RPMI7951 (cell line): ENCODE measurements around the gene GSTO2. TPM values are rescaled to one million over a fixed set of nuclear protein-coding genes. Genes with fewer than 3 reads are reported as not detected.

Experiments
- DNase-seq: peaks from one replicate; pipeline ENCODE4 v3.0.0-alpha.2; 2012; ENCODE audit warnings: low read depth
- total RNA-seq: library from RNA; depleted of rRNA; stranded (reverse); fragments of >200 nt; shearing (Covaris generic); gene quantifications from 2 replicates; pipeline ENCODE4 v1.2.3, GENCODE V29; 2014

Gene GSTO2
- total RNA-seq, 1 experiment from 2014 or later, result 2.3 TPM

DNA sequence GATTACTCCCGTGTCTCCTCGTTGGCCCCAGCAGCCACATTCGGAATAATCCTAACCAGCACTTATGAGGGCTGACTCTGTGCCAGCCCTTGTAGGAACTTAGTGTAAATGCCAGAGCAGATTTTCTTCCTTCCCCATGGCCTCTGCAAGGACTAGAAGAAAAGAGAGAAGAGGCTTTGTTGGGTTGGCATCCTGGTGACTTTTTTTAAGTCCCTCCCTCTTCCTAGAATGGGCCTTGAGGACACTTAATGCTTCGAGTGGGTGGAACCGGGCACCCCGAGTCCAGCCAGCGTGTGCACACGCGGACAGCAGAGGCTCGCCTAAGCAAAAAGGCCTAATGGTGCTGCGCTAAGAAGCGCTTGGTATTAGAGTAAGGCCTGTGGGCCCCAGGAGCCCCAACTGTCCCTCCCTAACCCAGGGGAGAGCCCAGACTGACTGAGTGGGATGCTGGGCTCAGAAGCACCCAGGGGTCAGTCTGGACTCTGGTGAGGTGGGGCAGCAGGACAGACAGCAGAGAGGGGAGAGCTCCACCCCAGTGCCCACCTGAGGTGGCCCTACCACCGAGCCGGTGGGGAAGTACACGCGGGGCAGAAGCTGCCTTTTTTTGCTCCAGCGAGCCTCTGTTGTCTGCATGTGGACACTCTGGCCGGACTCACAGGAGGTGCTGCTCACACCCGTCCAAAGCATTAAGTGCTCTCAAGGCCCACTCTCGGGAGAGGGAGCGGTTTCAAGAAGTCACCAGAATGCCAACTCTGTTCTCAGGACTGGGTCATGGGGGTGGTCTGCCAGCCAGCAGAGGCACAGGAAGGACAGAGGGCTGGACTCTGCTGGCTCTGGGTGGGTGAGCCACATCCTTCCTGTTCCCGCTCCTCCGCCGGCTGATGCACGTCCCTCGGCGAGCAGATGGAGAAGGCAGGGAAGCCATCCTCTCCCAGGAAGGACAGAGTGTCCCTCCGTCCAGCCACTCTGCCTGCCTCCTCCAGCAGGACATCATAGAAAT lies 56.8 kb downstream of the GSTO2 start:
- no peak for DNase-seq

GRCh38 chr10:104326991-104327610 lies 58.1 kb downstream of the GSTO2 start:
- DNase-seq, result no peak

- DNase-seq, result peak; percentile 93
These were observed 59.0 kb downstream of the GSTO2 start for GRCh38 chr10:104327745-104328645.

DNA sequence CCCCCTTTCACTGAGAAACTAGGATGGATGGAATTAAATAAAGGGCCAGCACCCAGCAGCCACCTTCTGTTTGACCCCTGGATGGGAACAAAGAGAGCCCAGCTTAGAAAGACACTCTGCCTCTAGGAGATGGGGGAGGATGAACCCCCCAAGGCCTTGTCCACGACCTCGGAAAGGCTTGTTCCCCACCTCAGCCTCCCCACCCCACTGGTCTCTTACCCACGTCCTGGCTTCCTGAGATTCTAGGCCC lies 59.6 kb downstream of the GSTO2 start:
- no peak for DNase-seq

DNA sequence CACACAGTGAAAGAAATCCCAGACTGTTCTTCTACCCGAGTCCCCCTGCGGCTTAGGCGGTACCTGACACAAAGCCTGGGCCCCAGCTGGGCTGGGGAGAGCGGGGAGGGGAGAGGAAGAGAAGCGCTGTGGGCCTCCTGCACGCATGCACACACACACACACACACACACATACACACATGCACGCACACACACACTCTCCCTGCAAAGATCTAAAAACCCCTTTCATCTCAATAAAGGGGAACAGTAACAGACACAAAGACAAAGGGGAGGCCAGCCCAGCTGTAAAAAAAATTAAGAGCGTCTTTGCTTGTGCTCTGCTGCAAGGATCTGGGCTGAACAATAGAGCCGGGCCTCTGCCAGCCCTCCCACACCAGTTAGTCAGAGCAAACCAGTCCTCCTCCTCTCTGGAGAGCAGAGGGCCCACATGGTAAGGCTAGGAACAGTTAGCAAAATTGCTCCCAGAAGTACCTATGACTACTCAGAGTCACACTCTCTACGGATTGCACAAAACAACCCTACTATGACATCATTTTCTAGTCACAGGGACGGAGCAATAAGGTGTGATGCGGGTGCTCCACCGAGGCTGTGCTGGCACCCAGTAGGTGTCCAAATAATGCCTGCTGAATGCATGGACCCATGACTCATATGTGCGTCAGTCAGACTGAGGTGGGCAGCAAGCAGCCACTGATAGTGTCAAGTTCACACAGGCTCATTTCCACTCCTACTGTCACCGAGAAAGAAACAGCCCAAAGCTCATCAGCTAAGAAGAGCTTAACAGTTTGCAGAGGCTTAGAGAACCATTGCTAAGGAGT lies 60.1 kb downstream of the GSTO2 start:
- peak; percentile 89 for DNase-seq

- DNase-seq, result peak; percentile 92
These were observed 60.8 kb downstream of the GSTO2 start for GRCh38 chr10:104329735-104330134.

DNA sequence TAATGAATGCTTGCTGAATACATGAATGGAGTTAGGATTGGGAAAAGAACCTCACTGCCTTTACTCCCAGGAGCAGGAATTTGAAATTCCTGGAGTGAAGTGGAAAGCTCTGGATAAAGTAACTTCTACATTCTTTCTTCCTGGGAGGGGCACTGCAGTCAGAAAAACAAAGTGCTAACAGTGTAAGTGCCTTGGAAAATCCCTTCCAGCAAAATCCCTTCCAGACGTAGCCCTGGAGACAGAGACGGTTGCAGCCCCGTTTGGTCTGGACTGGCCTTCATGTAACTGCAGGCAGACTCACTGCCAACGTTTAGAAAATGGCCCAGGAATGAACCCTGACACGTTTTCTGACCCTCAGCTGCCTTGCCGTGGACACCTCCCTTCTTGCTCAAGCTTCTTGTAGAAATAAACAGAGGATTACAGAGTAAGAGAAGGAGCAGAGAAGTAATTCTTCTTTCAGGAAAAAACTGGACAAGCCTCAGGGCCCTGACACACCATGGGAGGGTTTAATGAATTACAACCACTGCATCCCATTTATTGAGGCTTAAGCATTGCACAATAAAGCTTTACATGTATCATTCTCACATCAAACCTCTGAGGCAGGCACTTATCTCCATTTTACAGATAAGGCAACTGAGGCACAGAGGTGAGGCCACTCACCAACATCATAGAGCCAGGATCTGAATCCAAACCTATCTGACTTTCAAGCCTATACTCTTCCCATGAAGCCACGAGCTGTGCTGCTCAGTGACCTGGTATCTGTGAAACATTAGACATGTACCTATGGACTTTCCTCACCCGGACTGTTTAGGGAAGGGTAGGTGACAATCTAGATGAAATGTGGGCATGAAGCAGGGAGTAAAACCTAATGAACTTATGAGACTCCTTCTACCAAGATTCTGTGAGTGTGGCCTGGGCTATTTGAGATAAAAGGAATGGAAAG lies 61.5 kb downstream of the GSTO2 start:
- DNase-seq, result peak; percentile 80

- DNase-seq, result peak; percentile 78
These were observed 62.3 kb downstream of the GSTO2 start for GRCh38 chr10:104331208-104331838.

GRCh38 chr10:104332243-104333031 lies 63.5 kb downstream of the GSTO2 start:
- DNase-seq, result no peak

GRCh38 chr10:104333032-104333727 lies 64.2 kb downstream of the GSTO2 start:
- DNase-seq, result no peak

DNA sequence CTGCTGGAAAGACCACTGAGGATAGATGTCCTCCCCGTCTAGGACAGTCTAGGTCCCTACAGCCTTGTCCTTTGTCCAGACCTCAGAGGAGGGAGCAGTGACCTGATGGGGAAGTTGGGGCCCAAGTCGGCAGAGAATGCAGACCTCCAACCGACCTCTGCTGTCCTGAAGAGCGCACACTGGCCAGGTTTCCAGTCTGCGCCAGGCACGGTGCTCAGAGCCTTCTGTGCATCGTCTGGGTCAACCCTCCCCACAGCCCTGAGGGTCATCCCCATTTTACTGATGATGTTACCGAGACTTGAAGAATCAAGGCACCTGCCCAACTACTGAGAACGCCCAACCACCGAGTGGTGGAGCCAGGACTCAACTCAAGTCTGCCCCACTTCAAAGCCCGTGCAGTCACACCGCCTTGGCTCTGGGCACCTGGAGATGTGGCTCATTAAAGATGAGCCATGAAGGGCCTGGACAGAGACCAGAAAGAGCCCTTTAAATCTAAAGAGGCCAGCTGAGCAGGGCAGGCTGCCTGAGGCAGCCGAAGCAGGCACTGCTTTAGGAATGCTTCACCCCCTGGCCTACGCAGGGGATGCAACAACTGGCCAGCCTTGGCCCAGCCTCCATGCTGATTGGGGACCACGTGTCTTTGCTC lies 64.9 kb downstream of the GSTO2 start:
- DNase-seq, result no peak

DNA sequence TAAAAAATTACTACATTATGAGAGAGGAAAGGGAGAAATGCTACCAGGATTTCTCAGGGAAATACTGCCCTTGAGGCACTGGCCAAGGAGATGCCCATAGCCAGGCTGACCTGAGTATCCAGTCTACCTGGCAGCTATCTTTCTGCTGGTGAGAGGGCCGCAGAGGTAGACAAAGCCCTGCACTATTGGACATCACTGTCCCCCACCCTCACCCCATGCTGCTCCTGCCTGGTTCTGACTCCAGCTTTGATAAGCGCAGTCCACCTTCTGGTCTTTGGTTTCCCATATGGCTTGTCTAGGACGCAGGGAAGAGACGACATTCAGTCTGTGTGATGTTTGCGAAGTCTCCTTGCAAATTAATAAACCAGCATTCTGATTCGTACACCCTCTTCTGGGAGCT lies 65.6 kb downstream of the GSTO2 start:
- DNase-seq, result no peak

DNA sequence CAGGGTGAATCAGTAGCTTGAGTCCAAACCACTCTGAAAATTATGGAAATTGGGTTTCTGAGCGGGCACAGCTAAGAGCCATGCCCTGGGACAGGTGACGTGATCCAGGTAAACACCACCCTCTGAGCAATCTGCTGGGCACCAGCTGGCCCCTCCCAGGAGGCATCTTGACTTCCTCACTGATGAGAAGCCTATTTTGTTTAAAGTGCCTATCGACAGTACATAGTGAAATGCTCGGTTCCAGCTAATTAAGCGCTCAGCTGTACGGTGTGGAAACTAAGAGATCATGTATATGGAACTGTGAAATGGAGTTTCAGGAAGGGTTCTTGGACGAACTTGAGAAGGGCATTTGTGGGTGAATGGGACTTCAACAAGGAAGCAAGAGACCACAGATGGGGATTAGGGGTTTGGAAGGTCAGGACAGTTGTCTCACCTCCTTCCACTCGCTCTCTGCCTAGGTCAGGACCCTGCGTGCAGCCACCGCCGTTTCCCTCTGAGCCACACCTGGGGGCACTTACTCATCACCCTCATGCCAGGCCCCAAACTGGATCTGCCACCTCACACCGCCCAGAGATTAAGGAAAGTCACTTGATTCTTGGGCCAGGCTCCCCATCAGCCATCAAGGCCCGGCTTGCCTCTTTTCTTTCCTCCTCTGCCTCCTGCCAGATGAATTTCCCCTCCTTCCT lies 66.1 kb downstream of the GSTO2 start:
- DNase-seq, result no peak

GRCh38 chr10:104336821-104337467 lies 68.0 kb downstream of the GSTO2 start:
- DNase-seq, result peak; percentile 29

DNA sequence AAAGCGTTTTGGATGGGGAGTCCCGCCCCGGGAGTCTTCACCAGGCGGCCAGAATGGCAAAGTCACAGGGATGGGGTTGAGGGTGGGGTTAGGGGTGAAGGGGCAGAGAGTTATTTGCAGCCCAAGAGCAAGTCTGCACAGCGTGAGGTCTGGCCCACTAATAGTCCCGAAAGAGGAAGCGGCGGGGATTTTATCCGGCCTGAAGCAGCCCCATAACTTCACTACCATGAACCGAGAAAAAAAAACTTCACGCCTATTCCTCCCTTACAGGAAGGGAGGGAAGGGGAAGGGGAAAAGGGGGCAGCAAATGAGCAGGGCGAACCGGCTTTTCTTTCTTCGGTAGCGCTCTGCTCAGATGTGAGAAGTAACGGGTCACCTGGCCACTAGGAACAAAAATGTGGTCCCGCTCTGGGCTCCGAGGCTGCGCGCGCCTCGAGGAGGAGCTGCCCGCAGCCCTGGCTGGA lies 68.6 kb downstream of the GSTO2 start:
- DNase-seq, result peak; percentile 22

- peak; percentile 84 for DNase-seq
These were observed 69.2 kb downstream of the GSTO2 start, which contains the start of gene ITPRIP for GRCh38 chr10:104337985-104338735. TSS of gene ITPRIP (minus strand) at chr10:104338465. CDS start at chr10:104316051, 22,414 bp downstream.
